Stomach (tissue), 4 donors: ENCODE results near the gene MALRD1.

Source experiments
- POLR2A ChIP-seq, 4 donors: fragments of 450-650 bp; IDR thresholded peaks; one replicate each; pipeline ENCODE4 v1.6.1; 2016; ENCODE audit warnings: antibody characterized with exemption in 4 of 4, control low read depth in 2 of 4, mild to moderate bottlenecking in 1 of 4, moderate library complexity in 1 of 4
- POLR2AphosphoS5 ChIP-seq, 3 donors: sonication (generic); formaldehyde crosslinking; IDR thresholded peaks; one replicate each; pipeline ENCODE4 v1.6.1; 2016; ENCODE audit warnings: antibody characterized with exemption in 3 of 3
- TF ChIP-seq, protein P1 (sequence below), 7 experiments: fragments of 450-650 bp in 4 of 7; fragments of 200-600 bp in 3 of 7; sonication (generic) in 3 of 7; IDR thresholded peaks; one replicate each; pipeline ENCODE4 v1.5.1; 2016 to 2019; ENCODE audit warnings: antibody characterized with exemption in 7 of 7, control low read depth in 2 of 7, mild to moderate bottlenecking in 1 of 7

DNA sequence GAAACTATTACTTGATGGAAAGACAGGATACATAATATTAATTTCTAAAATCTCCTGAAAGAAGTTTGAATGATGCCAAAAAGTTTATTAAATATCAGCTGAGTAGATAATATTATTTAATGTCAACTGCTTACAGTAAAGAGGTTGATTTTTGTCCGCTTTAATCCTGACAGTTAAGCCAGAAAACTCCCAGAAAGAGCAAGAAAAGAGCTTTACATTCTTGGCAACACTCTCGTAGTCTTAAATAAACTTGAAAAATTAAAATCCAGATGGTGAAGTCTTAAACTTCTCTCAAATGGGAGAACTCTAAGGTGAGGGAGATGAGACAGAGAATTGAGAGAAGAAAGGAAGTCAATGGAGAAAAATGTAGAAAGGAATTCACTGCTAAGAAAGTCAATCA is 568.4 kb downstream of the MALRD1 start:
- TF ChIP-seq POLR2A (IDR thresholded peaks at IDR 0.05) (no peak), POLR2AphosphoS5 (IDR thresholded peaks at IDR 0.05) (no peak)
- TF ChIP-seq, protein P1, sequence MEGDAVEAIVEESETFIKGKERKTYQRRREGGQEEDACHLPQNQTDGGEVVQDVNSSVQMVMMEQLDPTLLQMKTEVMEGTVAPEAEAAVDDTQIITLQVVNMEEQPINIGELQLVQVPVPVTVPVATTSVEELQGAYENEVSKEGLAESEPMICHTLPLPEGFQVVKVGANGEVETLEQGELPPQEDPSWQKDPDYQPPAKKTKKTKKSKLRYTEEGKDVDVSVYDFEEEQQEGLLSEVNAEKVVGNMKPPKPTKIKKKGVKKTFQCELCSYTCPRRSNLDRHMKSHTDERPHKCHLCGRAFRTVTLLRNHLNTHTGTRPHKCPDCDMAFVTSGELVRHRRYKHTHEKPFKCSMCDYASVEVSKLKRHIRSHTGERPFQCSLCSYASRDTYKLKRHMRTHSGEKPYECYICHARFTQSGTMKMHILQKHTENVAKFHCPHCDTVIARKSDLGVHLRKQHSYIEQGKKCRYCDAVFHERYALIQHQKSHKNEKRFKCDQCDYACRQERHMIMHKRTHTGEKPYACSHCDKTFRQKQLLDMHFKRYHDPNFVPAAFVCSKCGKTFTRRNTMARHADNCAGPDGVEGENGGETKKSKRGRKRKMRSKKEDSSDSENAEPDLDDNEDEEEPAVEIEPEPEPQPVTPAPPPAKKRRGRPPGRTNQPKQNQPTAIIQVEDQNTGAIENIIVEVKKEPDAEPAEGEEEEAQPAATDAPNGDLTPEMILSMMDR (IDR thresholded peaks at IDR 0.05), result no peak
